Thyroid gland (tissue), 4 donors: Measurements from ENCODE around the gene ETS1.

Source experiments
- CTCF ChIP-seq, 6 experiments: fragments of 200-600 bp in 3 of 6; fragments of 450-650 bp in 3 of 6; sonication (generic) in 3 of 6; IDR thresholded peaks; one replicate each; pipeline ENCODE4 v1.5.1; 2016 to 2019; ENCODE audit warnings: antibody characterized with exemption in 6 of 6, mild to moderate bottlenecking in 2 of 6, inconsistent platforms in 1 of 6, moderate library complexity in 1 of 6
- POLR2A ChIP-seq, 2 donors: fragments of 450-650 bp; IDR thresholded peaks; one replicate each; pipeline ENCODE4 v1.6.1; 2017; ENCODE audit warnings: antibody characterized with exemption in 2 of 2, mild to moderate bottlenecking in 2 of 2, moderate library complexity in 1 of 2

GRCh38 chr11:128465531-128465930 is 121.8 kb downstream of the ETS1 start:
- TF ChIP-seq CTCF (IDR thresholded peaks at IDR 0.05) (no peak), POLR2A (IDR thresholded peaks at IDR 0.05) (no peak)
